WTC11 (cell line): ENCODE data around the gene TNFSF13B. TPM values are rescaled to one million over a fixed set of nuclear protein-coding genes. Genes with fewer than 3 reads are reported as not detected.
"Not testable (repeated sequence)": the region's sequence is repeated elsewhere in the genome, so short reads cannot be mapped to it uniquely, and the experiment has no call there.

ENCODE experiments used
- ATAC-seq: fragments of 200-7000 bp; cut with Tn5 transposase; 2 replicates; pipeline ENCODE4 v1.10.0; 2021; ENCODE audit warnings: mild to moderate bottlenecking, moderate library complexity
- CTCF ChIA-PET: fragments of 300-600 bp; sonication (Branson Sonifier 250); formaldehyde crosslinking; loops from one replicate; lab custom pipeline; 2021; ENCODE audit warnings: antibody characterized with exemption; lab: Charles Lee
- POLR2A ChIA-PET: fragments of 350-600 bp; sonication (Branson Sonifier 250); formaldehyde crosslinking; loops from one replicate; lab custom pipeline; 2021; ENCODE audit warnings: antibody characterized with exemption; lab: Charles Lee
- DNase-seq: peaks from one replicate; pipeline ENCODE4 v3.0.0; 2021; ENCODE audit warnings: low spot score
- H3K27ac Mint-ChIP-seq: 2 replicates; pipeline ENCODE4 v1.8.0; 2021; ENCODE audit warnings: mixed read lengths
- H3K27me3 Mint-ChIP-seq: 2 replicates; pipeline ENCODE4 v1.8.0; 2021; ENCODE audit warnings: low read depth, mild to moderate bottlenecking, moderate library complexity, mixed read lengths
- H3K36me3 Mint-ChIP-seq: 2 replicates; pipeline ENCODE4 v1.8.0; 2021; ENCODE audit warnings: mixed read lengths
- H3K4me1 Mint-ChIP-seq: 2 replicates; pipeline ENCODE4 v1.8.0; 2022; ENCODE audit warnings: mixed read lengths
- H3K4me3 Mint-ChIP-seq: 2 replicates; pipeline ENCODE4 v1.8.0; 2021; ENCODE audit warnings: mild to moderate bottlenecking, moderate library complexity, mixed read lengths
- H3K9me3 Mint-ChIP-seq: 2 replicates; pipeline ENCODE4 v1.8.0; 2021; ENCODE audit warnings: mixed read lengths
- ESRRA ChIP-seq: sonication (generic); formaldehyde crosslinking; IDR thresholded peaks from 2 replicates; pipeline ENCODE4 v1.8.1; 2022; ENCODE audit warnings: mild to moderate bottlenecking, missing genetic modification reagents, borderline replicate concordance
- FOXP1 ChIP-seq: sonication (generic); formaldehyde crosslinking; IDR thresholded peaks from 2 replicates; pipeline ENCODE4 v1.8.0; 2022; ENCODE audit warnings: missing genetic modification reagents, mild to moderate bottlenecking, moderate library complexity, borderline replicate concordance
- GRHL2 ChIP-seq: fragments of 250-450 bp; sonication (Bioruptor Pico); IDR thresholded peaks from 2 replicates; pipeline ENCODE4 v1.8.0; 2022; ENCODE audit warnings: mild to moderate bottlenecking, moderate library complexity; ENCODE audit not compliant: insufficient replicate concordance, severe bottlenecking
- IRF1 ChIP-seq: sonication (generic); formaldehyde crosslinking; IDR thresholded peaks from 2 replicates; pipeline ENCODE4 v1.8.0; 2023; ENCODE audit warnings: missing genetic modification reagents
- JUN ChIP-seq: sonication (generic); formaldehyde crosslinking; IDR thresholded peaks from 2 replicates; pipeline ENCODE4 v1.8.0; 2023; ENCODE audit warnings: mild to moderate bottlenecking, missing genetic modification reagents
- MLX ChIP-seq: sonication (generic); formaldehyde crosslinking; IDR thresholded peaks from 2 replicates; pipeline ENCODE4 v1.8.1; 2023; ENCODE audit warnings: mild to moderate bottlenecking, missing genetic modification reagents, moderate library complexity
- NR1H2 ChIP-seq: sonication (generic); formaldehyde crosslinking; IDR thresholded peaks from 2 replicates; pipeline ENCODE4 v1.9.0; 2021; ENCODE audit warnings: mild to moderate bottlenecking, moderate library complexity, missing genetic modification reagents
- USF2 ChIP-seq: sonication (generic); formaldehyde crosslinking; IDR thresholded peaks from 2 replicates; pipeline ENCODE4 v1.8.1; 2023; ENCODE audit warnings: mild to moderate bottlenecking, missing genetic modification reagents, moderate library complexity
- ZBTB21 ChIP-seq: sonication (generic); formaldehyde crosslinking; IDR thresholded peaks from 2 replicates; pipeline ENCODE4 v1.8.1; 2023; ENCODE audit warnings: mild to moderate bottlenecking, missing genetic modification reagents, borderline replicate concordance
- ZNF671 ChIP-seq: fragments of 250-450 bp; sonication (Bioruptor Pico); IDR thresholded peaks from 2 replicates; pipeline ENCODE4 v1.8.0; 2021; ENCODE audit warnings: mild to moderate bottlenecking
- total RNA-seq: library from RNA; stranded (reverse); gene quantifications from 3 replicates; pipeline ENCODE4 v1.2.3, GENCODE V29; 2021
- TF ChIP-seq, protein P1 (sequence below): fragments of 250-450 bp; sonication (Bioruptor Pico); IDR thresholded peaks from 2 replicates; pipeline ENCODE4 v2.1.2; 2022; ENCODE audit warnings: mild to moderate bottlenecking, moderate library complexity
- TF ChIP-seq, protein P2 (sequence below): sonication (generic); formaldehyde crosslinking; IDR thresholded peaks from 2 replicates; pipeline ENCODE4 v1.8.0; 2022; ENCODE audit warnings: mild to moderate bottlenecking, missing genetic modification reagents
- TF ChIP-seq, protein P3 (sequence below): sonication (generic); formaldehyde crosslinking; IDR thresholded peaks from 2 replicates; pipeline ENCODE4 v1.8.0; 2022; ENCODE audit warnings: missing genetic modification reagents
- TF ChIP-seq, protein P4 (sequence below): sonication (generic); formaldehyde crosslinking; IDR thresholded peaks from 2 replicates; pipeline ENCODE4 v1.8.1; 2023; ENCODE audit warnings: mild to moderate bottlenecking, missing genetic modification reagents

Gene TNFSF13B
- total RNA-seq, 1 experiment from 2014 or later = 0.39 TPM

DNA sequence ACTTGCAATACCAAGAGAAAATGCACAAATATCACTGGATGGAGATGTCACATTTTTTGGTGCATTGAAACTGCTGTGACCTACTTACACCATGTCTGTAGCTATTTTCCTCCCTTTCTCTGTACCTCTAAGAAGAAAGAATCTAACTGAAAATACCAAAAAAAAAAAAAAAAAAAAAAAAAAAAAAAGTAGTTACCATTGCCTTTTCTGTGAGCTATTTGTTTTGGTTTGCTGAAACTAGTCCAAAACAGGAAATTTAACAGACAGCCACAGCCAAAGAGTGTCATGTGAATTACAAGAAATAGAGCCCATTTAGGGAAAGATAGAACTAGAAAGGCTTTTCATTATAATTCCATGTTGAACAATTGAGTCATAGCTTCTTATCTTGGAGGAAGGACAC is 37.3 kb downstream of the TNFSF13B start (continued):
- TF ChIP-seq, protein P1, sequence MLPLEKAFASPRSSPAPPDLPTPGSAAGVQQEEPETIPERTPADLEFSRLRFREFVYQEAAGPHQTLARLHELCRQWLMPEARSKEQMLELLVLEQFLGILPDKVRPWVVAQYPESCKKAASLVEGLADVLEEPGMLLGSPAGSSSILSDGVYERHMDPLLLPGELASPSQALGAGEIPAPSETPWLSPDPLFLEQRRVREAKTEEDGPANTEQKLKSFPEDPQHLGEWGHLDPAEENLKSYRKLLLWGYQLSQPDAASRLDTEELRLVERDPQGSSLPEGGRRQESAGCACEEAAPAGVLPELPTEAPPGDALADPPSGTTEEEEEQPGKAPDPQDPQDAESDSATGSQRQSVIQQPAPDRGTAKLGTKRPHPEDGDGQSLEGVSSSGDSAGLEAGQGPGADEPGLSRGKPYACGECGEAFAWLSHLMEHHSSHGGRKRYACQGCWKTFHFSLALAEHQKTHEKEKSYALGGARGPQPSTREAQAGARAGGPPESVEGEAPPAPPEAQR (CRISPR knock-in tag) = no peak
- TF ChIP-seq NR1H2 (CRISPR knock-in tag) (no peak), USF2 (CRISPR knock-in tag) (no peak), ZNF671 (CRISPR knock-in tag) (no peak)
- TF ChIP-seq, all 79 proteins: peak for 0

DNA sequence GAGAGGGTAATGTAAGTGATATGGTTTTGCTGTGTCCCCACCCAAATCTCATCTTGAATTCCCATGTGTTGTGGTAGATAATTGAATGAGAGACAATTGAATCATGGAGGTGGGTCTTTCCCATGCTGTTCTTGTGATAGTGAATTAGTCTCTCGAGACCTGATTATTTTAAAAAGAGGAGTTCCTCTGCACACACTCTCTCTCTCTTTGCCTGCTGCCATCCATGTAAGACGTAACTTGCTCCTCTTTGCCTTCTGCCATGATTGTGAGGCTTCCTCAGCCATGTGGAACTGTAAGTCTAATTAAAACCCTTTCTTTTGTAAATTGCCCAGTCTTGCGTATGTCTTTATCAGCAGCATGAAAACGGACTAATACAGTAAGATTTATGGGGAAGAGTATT is 42.1 kb downstream of the TNFSF13B start:
- H3K4me3 Mint-ChIP-seq, POLR2A ChIA-PET, ATAC-seq, H3K36me3 Mint-ChIP-seq, CTCF ChIA-PET, H3K27ac Mint-ChIP-seq, DNase-seq, H3K27me3 Mint-ChIP-seq: not testable (repeated sequence)
- Mint-ChIP-seq H3K9me3 (peaks cover 19% of the 10 kb centered on the region), H3K4me1 (peaks cover 10% of the 10 kb centered on the region)

DNA sequence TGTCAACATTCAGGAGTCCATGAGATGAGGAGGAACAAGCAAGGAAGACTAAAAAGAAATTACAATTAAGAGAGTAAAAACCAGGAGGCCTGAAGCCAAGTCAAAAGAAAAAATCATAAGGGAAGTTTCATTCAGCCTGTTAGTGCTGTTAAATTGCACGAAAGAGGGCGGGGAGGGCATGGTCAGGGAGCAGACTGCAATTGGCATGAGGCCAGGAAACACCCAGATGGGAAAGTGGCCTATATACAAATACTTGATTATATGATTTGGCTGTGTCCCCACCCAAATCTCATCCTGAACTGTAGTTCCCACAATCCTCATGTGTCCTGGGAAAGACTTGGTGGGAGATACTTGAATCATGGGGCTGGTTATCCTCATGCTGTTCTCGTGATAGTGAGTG is 43.9 kb downstream of the TNFSF13B start:
- no peaks in the 10 kb centered on the region for H3K36me3 Mint-ChIP-seq
- no peaks in the 10 kb centered on the region; the same call in 1 of the 2 replicates for H3K27me3 Mint-ChIP-seq
- ChIA-PET POLR2A (no interaction called here), CTCF (no interaction called here)
- H3K27ac Mint-ChIP-seq = no peak overlapping the region
- no peak overlapping the region for H3K4me3 Mint-ChIP-seq
- ATAC-seq = no peak
- TF ChIP-seq MLX (CRISPR knock-in tag) (no peak), IRF1 (CRISPR knock-in tag) (no peak), FOXP1 (CRISPR knock-in tag) (no peak), GRHL2 (CRISPR knock-in tag) (no peak), ZBTB21 (CRISPR knock-in tag) (no peak), ESRRA (CRISPR knock-in tag) (no peak), JUN (CRISPR knock-in tag) (no peak)
- TF ChIP-seq, protein P2, sequence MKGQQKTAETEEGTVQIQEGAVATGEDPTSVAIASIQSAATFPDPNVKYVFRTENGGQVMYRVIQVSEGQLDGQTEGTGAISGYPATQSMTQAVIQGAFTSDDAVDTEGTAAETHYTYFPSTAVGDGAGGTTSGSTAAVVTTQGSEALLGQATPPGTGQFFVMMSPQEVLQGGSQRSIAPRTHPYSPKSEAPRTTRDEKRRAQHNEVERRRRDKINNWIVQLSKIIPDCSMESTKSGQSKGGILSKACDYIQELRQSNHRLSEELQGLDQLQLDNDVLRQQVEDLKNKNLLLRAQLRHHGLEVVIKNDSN (CRISPR knock-in tag) = no peak
- TF ChIP-seq, protein P3, sequence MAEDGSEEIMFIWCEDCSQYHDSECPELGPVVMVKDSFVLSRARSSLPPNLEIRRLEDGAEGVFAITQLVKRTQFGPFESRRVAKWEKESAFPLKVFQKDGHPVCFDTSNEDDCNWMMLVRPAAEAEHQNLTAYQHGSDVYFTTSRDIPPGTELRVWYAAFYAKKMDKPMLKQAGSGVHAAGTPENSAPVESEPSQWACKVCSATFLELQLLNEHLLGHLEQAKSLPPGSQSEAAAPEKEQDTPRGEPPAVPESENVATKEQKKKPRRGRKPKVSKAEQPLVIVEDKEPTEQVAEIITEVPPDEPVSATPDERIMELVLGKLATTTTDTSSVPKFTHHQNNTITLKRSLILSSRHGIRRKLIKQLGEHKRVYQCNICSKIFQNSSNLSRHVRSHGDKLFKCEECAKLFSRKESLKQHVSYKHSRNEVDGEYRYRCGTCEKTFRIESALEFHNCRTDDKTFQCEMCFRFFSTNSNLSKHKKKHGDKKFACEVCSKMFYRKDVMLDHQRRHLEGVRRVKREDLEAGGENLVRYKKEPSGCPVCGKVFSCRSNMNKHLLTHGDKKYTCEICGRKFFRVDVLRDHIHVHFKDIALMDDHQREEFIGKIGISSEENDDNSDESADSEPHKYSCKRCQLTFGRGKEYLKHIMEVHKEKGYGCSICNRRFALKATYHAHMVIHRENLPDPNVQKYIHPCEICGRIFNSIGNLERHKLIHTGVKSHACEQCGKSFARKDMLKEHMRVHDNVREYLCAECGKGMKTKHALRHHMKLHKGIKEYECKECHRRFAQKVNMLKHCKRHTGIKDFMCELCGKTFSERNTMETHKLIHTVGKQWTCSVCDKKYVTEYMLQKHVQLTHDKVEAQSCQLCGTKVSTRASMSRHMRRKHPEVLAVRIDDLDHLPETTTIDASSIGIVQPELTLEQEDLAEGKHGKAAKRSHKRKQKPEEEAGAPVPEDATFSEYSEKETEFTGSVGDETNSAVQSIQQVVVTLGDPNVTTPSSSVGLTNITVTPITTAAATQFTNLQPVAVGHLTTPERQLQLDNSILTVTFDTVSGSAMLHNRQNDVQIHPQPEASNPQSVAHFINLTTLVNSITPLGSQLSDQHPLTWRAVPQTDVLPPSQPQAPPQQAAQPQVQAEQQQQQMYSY = no peak
- TF ChIP-seq, protein P4, sequence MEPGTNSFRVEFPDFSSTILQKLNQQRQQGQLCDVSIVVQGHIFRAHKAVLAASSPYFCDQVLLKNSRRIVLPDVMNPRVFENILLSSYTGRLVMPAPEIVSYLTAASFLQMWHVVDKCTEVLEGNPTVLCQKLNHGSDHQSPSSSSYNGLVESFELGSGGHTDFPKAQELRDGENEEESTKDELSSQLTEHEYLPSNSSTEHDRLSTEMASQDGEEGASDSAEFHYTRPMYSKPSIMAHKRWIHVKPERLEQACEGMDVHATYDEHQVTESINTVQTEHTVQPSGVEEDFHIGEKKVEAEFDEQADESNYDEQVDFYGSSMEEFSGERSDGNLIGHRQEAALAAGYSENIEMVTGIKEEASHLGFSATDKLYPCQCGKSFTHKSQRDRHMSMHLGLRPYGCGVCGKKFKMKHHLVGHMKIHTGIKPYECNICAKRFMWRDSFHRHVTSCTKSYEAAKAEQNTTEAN (CRISPR knock-in tag) = no peak
- DNase-seq = no peak
- peaks cover 14% of the 10 kb centered on the region for H3K4me1 Mint-ChIP-seq
- H3K9me3 Mint-ChIP-seq = peaks cover 19% of the 10 kb centered on the region
